ENCODE data around the gene GLRA3.

GLRA3 gene

GRCh38 chr4:174859904-174860303, 30.9 kb upstream of the GLRA3 start:
- no peaks in the 10 kb centered on the region for H3K27me3 ChIP-seq (ENCODE audit: low read depth, low read length)
- no peaks in the 10 kb centered on the region for H3K9me3 ChIP-seq (ENCODE audit: control insufficient read depth in 1 of 2, low read length in 2 of 2)
- no peaks in the 10 kb centered on the region for H3K36me3 ChIP-seq (ENCODE audit: control insufficient read depth in 1 of 2, insufficient read depth in 2 of 2, low read length in 2 of 2)
- H3K4me3 ChIP-seq (ENCODE audit: low read depth in 1 of 2, low read length in 2 of 2): no peak overlapping the region
- H3K4me1 ChIP-seq (ENCODE audit: control insufficient read depth in 1 of 2, insufficient read depth in 2 of 2, low read length in 2 of 2): no peaks in the 10 kb centered on the region
- no peak overlapping the region for H3K27ac ChIP-seq (ENCODE audit: low read length)

- H3K36me3 ChIP-seq (ENCODE audit: control insufficient read depth in 1 of 2, insufficient read depth in 2 of 2, low read length in 2 of 2): no peaks in the 10 kb centered on the region
- no peak overlapping the region for H3K27ac ChIP-seq (ENCODE audit: low read length)
- no peaks in the 10 kb centered on the region for H3K27me3 ChIP-seq (ENCODE audit: low read depth, low read length)
- H3K4me1 ChIP-seq (ENCODE audit: control insufficient read depth in 1 of 2, insufficient read depth in 2 of 2, low read length in 2 of 2): no peaks in the 10 kb centered on the region
- no peaks in the 10 kb centered on the region for H3K9me3 ChIP-seq (ENCODE audit: control insufficient read depth in 1 of 2, low read length in 2 of 2)
- H3K4me3 ChIP-seq (ENCODE audit: low read depth in 1 of 2, low read length in 2 of 2): no peak overlapping the region
These were observed 28.1 kb upstream of the GLRA3 start for GRCh38 chr4:174856926-174857800.

GRCh38 chr4:174855050-174855449, 26.0 kb upstream of the GLRA3 start:
- Histone ChIP-seq H3K4me1 (ENCODE audit: control insufficient read depth in 1 of 2, insufficient read depth in 2 of 2, low read length in 2 of 2) (no peaks in the 10 kb centered on the region), H3K27ac (ENCODE audit: low read length) (no peak overlapping the region), H3K27me3 (ENCODE audit: low read depth, low read length) (no peaks in the 10 kb centered on the region), H3K4me3 (ENCODE audit: low read depth in 1 of 2, low read length in 2 of 2) (no peak overlapping the region), H3K36me3 (ENCODE audit: control insufficient read depth in 1 of 2, insufficient read depth in 2 of 2, low read length in 2 of 2) (no peaks in the 10 kb centered on the region), H3K9me3 (ENCODE audit: control insufficient read depth in 1 of 2, low read length in 2 of 2) (no peaks in the 10 kb centered on the region)

GRCh38 chr4:174853629-174854028, 24.6 kb upstream of the GLRA3 start:
- Histone ChIP-seq H3K4me3 (ENCODE audit: low read depth in 1 of 2, low read length in 2 of 2) (no peak overlapping the region), H3K27ac (ENCODE audit: low read length) (no peak overlapping the region), H3K4me1 (ENCODE audit: control insufficient read depth in 1 of 2, insufficient read depth in 2 of 2, low read length in 2 of 2) (no peaks in the 10 kb centered on the region), H3K9me3 (ENCODE audit: control insufficient read depth in 1 of 2, low read length in 2 of 2) (no peaks in the 10 kb centered on the region), H3K27me3 (ENCODE audit: low read depth, low read length) (no peaks in the 10 kb centered on the region), H3K36me3 (ENCODE audit: control insufficient read depth in 1 of 2, insufficient read depth in 2 of 2, low read length in 2 of 2) (no peaks in the 10 kb centered on the region)

GRCh38 chr4:174848596-174848995, 19.5 kb upstream of the GLRA3 start:
- H3K27ac ChIP-seq (ENCODE audit: low read length): no peak overlapping the region
- H3K27me3 ChIP-seq (ENCODE audit: low read depth, low read length): no peaks in the 10 kb centered on the region
- peaks cover 0 to 2% of the 10 kb centered on the region in 2 donors for H3K9me3 ChIP-seq (ENCODE audit: control insufficient read depth in 1 of 2, low read length in 2 of 2)
- H3K36me3 ChIP-seq (ENCODE audit: control insufficient read depth in 1 of 2, insufficient read depth in 2 of 2, low read length in 2 of 2): no peaks in the 10 kb centered on the region
- no peak overlapping the region for H3K4me3 ChIP-seq (ENCODE audit: low read depth in 1 of 2, low read length in 2 of 2)
- no peaks in the 10 kb centered on the region for H3K4me1 ChIP-seq (ENCODE audit: control insufficient read depth in 1 of 2, insufficient read depth in 2 of 2, low read length in 2 of 2)

GRCh38 chr4:174847801-174848427, 18.9 kb upstream of the GLRA3 start:
- Histone ChIP-seq H3K27ac (ENCODE audit: low read length) (no peak overlapping the region), H3K27me3 (ENCODE audit: low read depth, low read length) (no peaks in the 10 kb centered on the region), H3K4me3 (ENCODE audit: low read depth in 1 of 2, low read length in 2 of 2) (no peak overlapping the region), H3K9me3 (ENCODE audit: control insufficient read depth in 1 of 2, low read length in 2 of 2) (peaks cover 0 to 2% of the 10 kb centered on the region in 2 donors), H3K36me3 (ENCODE audit: control insufficient read depth in 1 of 2, insufficient read depth in 2 of 2, low read length in 2 of 2) (no peaks in the 10 kb centered on the region), H3K4me1 (ENCODE audit: control insufficient read depth in 1 of 2, insufficient read depth in 2 of 2, low read length in 2 of 2) (no peaks in the 10 kb centered on the region)

GRCh38 chr4:174835536-174835935, 6.5 kb upstream of the GLRA3 start:
- H3K27ac ChIP-seq (ENCODE audit: low read length): no peak overlapping the region
- no peaks in the 10 kb centered on the region for H3K27me3 ChIP-seq (ENCODE audit: low read depth, low read length)
- H3K36me3 ChIP-seq (ENCODE audit: control insufficient read depth in 1 of 2, insufficient read depth in 2 of 2, low read length in 2 of 2): no peaks in the 10 kb centered on the region
- no peak overlapping the region for H3K4me3 ChIP-seq (ENCODE audit: low read depth in 1 of 2, low read length in 2 of 2)
- no peaks in the 10 kb centered on the region for H3K9me3 ChIP-seq (ENCODE audit: control insufficient read depth in 1 of 2, low read length in 2 of 2)
- no peaks in the 10 kb centered on the region for H3K4me1 ChIP-seq (ENCODE audit: control insufficient read depth in 1 of 2, insufficient read depth in 2 of 2, low read length in 2 of 2)

GRCh38 chr4:174834477-174834876, 5.4 kb upstream of the GLRA3 start:
- Histone ChIP-seq H3K27ac (ENCODE audit: low read length) (no peak overlapping the region), H3K4me3 (ENCODE audit: low read depth in 1 of 2, low read length in 2 of 2) (no peak overlapping the region), H3K4me1 (ENCODE audit: control insufficient read depth in 1 of 2, insufficient read depth in 2 of 2, low read length in 2 of 2) (no peaks in the 10 kb centered on the region), H3K9me3 (ENCODE audit: control insufficient read depth in 1 of 2, low read length in 2 of 2) (no peaks in the 10 kb centered on the region), H3K27me3 (ENCODE audit: low read depth, low read length) (no peaks in the 10 kb centered on the region), H3K36me3 (ENCODE audit: control insufficient read depth in 1 of 2, insufficient read depth in 2 of 2, low read length in 2 of 2) (no peaks in the 10 kb centered on the region)

- H3K27me3 ChIP-seq (ENCODE audit: low read depth, low read length): no peaks in the 10 kb centered on the region
- H3K27ac ChIP-seq (ENCODE audit: low read length): no peak overlapping the region
- H3K9me3 ChIP-seq (ENCODE audit: control insufficient read depth in 1 of 2, low read length in 2 of 2): no peaks in the 10 kb centered on the region
- no peaks in the 10 kb centered on the region for H3K36me3 ChIP-seq (ENCODE audit: control insufficient read depth in 1 of 2, insufficient read depth in 2 of 2, low read length in 2 of 2)
- H3K4me3 ChIP-seq (ENCODE audit: low read depth in 1 of 2, low read length in 2 of 2): no peak overlapping the region
- no peaks in the 10 kb centered on the region for H3K4me1 ChIP-seq (ENCODE audit: control insufficient read depth in 1 of 2, insufficient read depth in 2 of 2, low read length in 2 of 2)
These were observed 2.4 kb downstream of the GLRA3 start for GRCh38 chr4:174826660-174827059.

GRCh38 chr4:174815282-174815681, 13.8 kb downstream of the GLRA3 start:
- Histone ChIP-seq H3K4me3 (ENCODE audit: low read depth in 1 of 2, low read length in 2 of 2) (no peak overlapping the region), H3K27me3 (ENCODE audit: low read depth, low read length) (no peaks in the 10 kb centered on the region), H3K36me3 (ENCODE audit: control insufficient read depth in 1 of 2, insufficient read depth in 2 of 2, low read length in 2 of 2) (no peaks in the 10 kb centered on the region), H3K27ac (ENCODE audit: low read length) (no peak overlapping the region), H3K9me3 (ENCODE audit: control insufficient read depth in 1 of 2, low read length in 2 of 2) (peaks cover 0 to 15% of the 10 kb centered on the region in 2 donors), H3K4me1 (ENCODE audit: control insufficient read depth in 1 of 2, insufficient read depth in 2 of 2, low read length in 2 of 2) (no peaks in the 10 kb centered on the region)

GRCh38 chr4:174813292-174813691, 15.8 kb downstream of the GLRA3 start:
- Histone ChIP-seq H3K4me3 (ENCODE audit: low read depth in 1 of 2, low read length in 2 of 2) (no peak overlapping the region), H3K4me1 (ENCODE audit: control insufficient read depth in 1 of 2, insufficient read depth in 2 of 2, low read length in 2 of 2) (no peaks in the 10 kb centered on the region), H3K27me3 (ENCODE audit: low read depth, low read length) (no peaks in the 10 kb centered on the region), H3K36me3 (ENCODE audit: control insufficient read depth in 1 of 2, insufficient read depth in 2 of 2, low read length in 2 of 2) (no peaks in the 10 kb centered on the region), H3K27ac (ENCODE audit: low read length) (no peak overlapping the region), H3K9me3 (ENCODE audit: control insufficient read depth in 1 of 2, low read length in 2 of 2) (peaks cover 0 to 15% of the 10 kb centered on the region in 2 donors)

All from muscle layer of duodenum (tissue), 2 donors.